Temporal lobe (tissue), 2 donors: ENCODE measurements around the gene RNU7-1. TPM values are rescaled to one million over a fixed set of nuclear protein-coding genes. Genes with fewer than 3 reads are reported as not detected.
A peak's percentile ranks its signal among the peaks of the same experiment; 100 is the strongest.

ENCODE experiments used
- small RNA-seq: library from RNA; depleted of rRNA; stranded (forward); fragments of <200 nt; gene quantifications from one replicate; pipeline ENCODE3, GENCODE V24; 2014; ENCODE audit warnings: low replicate concordance
- total RNA-seq: library from RNA; depleted of rRNA; stranded (reverse); fragments of >200 nt; gene quantifications from one replicate; pipeline ENCODE4 v1.2.3, GENCODE V29; 2014

RNU7-1 gene
- total RNA-seq, 1 donor from 2014 or later = not detected

Small RNA genes within 50 kb of the gene (small RNA-seq; reads per million reads assigned to genes)
- gene MIR141 (1.6 reads per million, percentile 84 among the genes with 10 or more reads in this experiment), gene MIR200C (0.11 reads per million), gene RNU7-1 (not detected), gene SCARNA12 (0.67 reads per million, percentile 62 among the genes with 10 or more reads in this experiment)

Other genes with a start within 250 kb of the RNU7-1 start
- gene PIANP, start 243.0 kb upstream of the RNU7-1 start, total RNA-seq = 3.4 TPM
- gene COPS7A, start 219.8 kb upstream of the RNU7-1 start, total RNA-seq = 19.4 TPM
- 102 TPM for gene MLF2, start 190.7 kb upstream of the RNU7-1 start, total RNA-seq
- 93.7 TPM for gene PTMS, start 177.5 kb upstream of the RNU7-1 start, total RNA-seq
- gene LAG3, start 171.3 kb upstream of the RNU7-1 start, total RNA-seq = not detected
- 2.2 TPM for gene CD4, start 154.3 kb upstream of the RNU7-1 start, total RNA-seq
- 52.6 TPM for gene GPR162, start 122.0 kb upstream of the RNU7-1 start, total RNA-seq
- 10.8 TPM for gene P3H3, start 115.4 kb upstream of the RNU7-1 start, total RNA-seq
- 0.74 TPM for gene GNB3, start 102.9 kb upstream of the RNU7-1 start, total RNA-seq
- gene CDCA3, start 92.5 kb upstream of the RNU7-1 start, total RNA-seq = 2.7 TPM
- 57.8 TPM for gene USP5, start 91.7 kb upstream of the RNU7-1 start, total RNA-seq
- 169 TPM for gene TPI1, start 76.3 kb upstream of the RNU7-1 start, total RNA-seq
- gene SPSB2, start 70.5 kb upstream of the RNU7-1 start, total RNA-seq = 2.5 TPM
- gene LRRC23, start 39.0 kb upstream of the RNU7-1 start, total RNA-seq = 7.1 TPM
- gene ENO2, start 29.2 kb upstream of the RNU7-1 start, total RNA-seq = 164 TPM
- 34.2 TPM for gene ATN1, start 15.9 kb upstream of the RNU7-1 start, total RNA-seq
- gene C12orf57, start 206 bp downstream of the RNU7-1 start, total RNA-seq = 276 TPM
- gene PTPN6, start 7.5 kb downstream of the RNU7-1 start, total RNA-seq = 2.5 TPM
- gene PHB2, start 26.8 kb downstream of the RNU7-1 start, total RNA-seq = 117 TPM
- 19.9 TPM for gene EMG1, start 27.1 kb downstream of the RNU7-1 start, total RNA-seq
- 6.6 TPM for gene LPCAT3, start 74.7 kb downstream of the RNU7-1 start, total RNA-seq
- gene C1S, start 116.9 kb downstream of the RNU7-1 start, total RNA-seq = 11.3 TPM
- 4.4 TPM for gene C1R, start 148.6 kb downstream of the RNU7-1 start, total RNA-seq
- gene C1RL, start 165.4 kb downstream of the RNU7-1 start, total RNA-seq = 5.9 TPM
- 0.25 TPM for gene RBP5, start 185.1 kb downstream of the RNU7-1 start, total RNA-seq
- 72.3 TPM for gene CLSTN3, start 186.6 kb downstream of the RNU7-1 start, total RNA-seq
- gene PEX5, start 245.9 kb downstream of the RNU7-1 start, total RNA-seq = 58.3 TPM